Small intestine (tissue), 7 donors: ENCODE measurements around the gene NCAPD3. TPM values are rescaled to one million over a fixed set of nuclear protein-coding genes. Genes with fewer than 3 reads are reported as not detected.

Source experiments
- DNase-seq, 2 donors: peaks; one replicate each; pipeline versions ENCODE4 v3.0.0 to v3.0.0-alpha.2; 2013
- FAIRE-seq: peaks from 2 replicates; lab custom pipeline; 2012; peaks lifted over from hg19 to GRCh38; lab: Jason Lieb, UNC
- H3K27ac ChIP-seq, 3 donors: one replicate each; pipeline ENCODE4 v1.5.1; 2013; ENCODE audit warnings: low read length in 2 of 3, mild to moderate bottlenecking in 2 of 3, control low read depth in 1 of 3, inconsistent platforms in 1 of 3, low read depth in 1 of 3, moderate library complexity in 1 of 3
- H3K27me3 ChIP-seq, 3 donors: one replicate each; pipeline ENCODE4 v1.6.1; 2013; ENCODE audit warnings: low read length in 3 of 3, inconsistent platforms in 1 of 3; ENCODE audit not compliant: control insufficient read depth in 3 of 3, insufficient read depth in 3 of 3
- H3K36me3 ChIP-seq, 3 donors: one replicate each; pipeline ENCODE4 v1.6.1; 2013; ENCODE audit warnings: low read length in 3 of 3, inconsistent platforms in 1 of 3, low read depth in 1 of 3, mild to moderate bottlenecking in 1 of 3, moderate library complexity in 1 of 3; ENCODE audit not compliant: control insufficient read depth in 3 of 3, insufficient read depth in 2 of 3
- H3K4me1 ChIP-seq, 3 donors: one replicate each; pipeline ENCODE4 v1.6.1; 2013; ENCODE audit warnings: low read length in 2 of 3, inconsistent platforms in 1 of 3, low read depth in 1 of 3, mild to moderate bottlenecking in 1 of 3, moderate library complexity in 1 of 3; ENCODE audit not compliant: control insufficient read depth in 3 of 3, insufficient read depth in 2 of 3
- H3K4me3 ChIP-seq, 3 donors: one replicate each; pipeline ENCODE4 v1.5.1; 2013; ENCODE audit warnings: low read length in 3 of 3, control low read depth in 1 of 3, inconsistent platforms in 1 of 3, low read depth in 1 of 3, mild to moderate bottlenecking in 1 of 3, moderate library complexity in 1 of 3
- H3K9me3 ChIP-seq, 2 donors: one replicate each; pipeline ENCODE4 v1.6.1; 2013; ENCODE audit warnings: low read depth in 1 of 2, low read length in 1 of 2; ENCODE audit not compliant: control insufficient read depth in 2 of 2, insufficient read depth in 1 of 2
- WGBS, 3 donors: extraction: QIAGEN DNeasy Blood & Tissue Kit; methylation state at CpG; one replicate each; pipeline ENCODE4 v1.1.7; 2013; 5-methylcytosine and 5-hydroxymethylcytosine counted together
- polyA plus RNA-seq, 4 donors: library from polyadenylated mRNA; stranded (reverse) in 3 of 4; unstranded in 1 of 4; fragments of 200-250 nt in 3 of 4; fragments of 120-200 nt in 1 of 4; gene quantifications; one replicate each; pipeline versions ENCODE4 v1.2.1 to v1.2.3, GENCODE V29; 2013
- donor health status: healthy with polysubstance abuse.
- donor health status: control.
- donor health status: control.
- donor health status: Bipolar disorder and iron deficiency.
- donor health status: healthy.

Gene NCAPD3
- polyA plus RNA-seq, 4 donors = 3.4 to 19.2 (median 7.9) TPM

GRCh38 chr11:134267461-134267860, 43.7 kb upstream of the NCAPD3 start:
- H3K27me3 ChIP-seq = peaks cover 0 to 22% (median 4%) of the 10 kb centered on the region in 3 donors
- FAIRE-seq (no peak), DNase-seq (no peak)
- WGBS, 3 donors = 79 to 86% (median 82%) methylated on average over 5 of the region's 5 CpGs
- no peak overlapping the region for H3K27ac ChIP-seq
- no peaks in the 10 kb centered on the region for H3K9me3 ChIP-seq
- H3K4me3 ChIP-seq = no peak overlapping the region
- H3K36me3 ChIP-seq = peaks cover 6 to 11% (median 11%) of the 10 kb centered on the region in 3 donors
- H3K4me1 ChIP-seq = no peaks in the 10 kb centered on the region

DNA sequence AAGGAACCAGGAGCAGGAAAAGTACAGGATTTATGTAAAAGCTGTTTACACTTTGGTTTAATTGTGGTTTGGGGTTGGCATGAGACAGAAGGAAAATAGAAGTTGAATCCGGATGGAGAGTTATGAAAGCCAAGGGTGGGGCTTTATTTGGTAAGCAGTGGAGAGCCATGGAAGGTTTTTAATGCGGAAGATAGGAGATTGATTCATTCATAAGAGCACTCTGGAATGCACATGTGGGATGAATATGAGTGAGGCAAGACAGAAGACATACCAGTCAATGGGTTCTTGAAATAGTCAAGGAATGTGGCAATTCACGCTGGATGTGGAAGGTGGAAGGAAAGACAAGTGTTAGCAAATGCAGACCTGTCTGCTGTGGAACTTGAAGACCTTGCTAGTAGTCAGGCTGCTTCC, 43.1 kb upstream of the NCAPD3 start:
- H3K4me3 ChIP-seq = no peak overlapping the region
- FAIRE-seq (no peak), DNase-seq (no peak)
- peaks cover 0 to 16% (median 4%) of the 10 kb centered on the region in 3 donors for H3K27me3 ChIP-seq
- no peaks in the 10 kb centered on the region for H3K9me3 ChIP-seq
- H3K27ac ChIP-seq = no peak overlapping the region
- WGBS, 3 donors = 60 to 65% (median 61%) methylated on average over 3 of the region's 3 CpGs
- H3K4me1 ChIP-seq = no peaks in the 10 kb centered on the region
- H3K36me3 ChIP-seq = peaks cover 6 to 17% (median 16%) of the 10 kb centered on the region in 3 donors

DNA sequence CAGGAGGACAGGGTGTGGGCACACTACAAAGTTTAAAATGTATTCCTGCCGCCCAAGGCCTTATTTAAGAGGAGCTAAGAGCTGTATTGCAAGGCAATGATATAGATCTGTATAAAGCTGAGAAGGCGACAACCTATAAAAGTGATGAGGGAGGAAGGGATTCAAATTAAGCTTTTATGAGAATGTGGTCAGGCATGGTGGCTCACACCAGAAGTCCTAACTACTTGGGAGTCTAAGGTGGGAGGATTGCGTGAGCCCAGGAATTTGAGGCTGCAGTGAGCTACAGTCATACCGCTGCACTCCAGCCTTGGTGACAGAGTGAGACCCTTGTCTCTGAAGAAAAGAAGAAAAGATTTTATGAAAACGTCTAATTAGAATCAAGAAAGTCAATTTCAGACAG, 42.7 kb upstream of the NCAPD3 start:
- FAIRE-seq (no peak), DNase-seq (no peak)
- no peaks in the 10 kb centered on the region for H3K4me1 ChIP-seq
- H3K27ac ChIP-seq = no peak overlapping the region
- WGBS, 3 donors = 88 to 89% (median 88%) methylated on average over 5 of the region's 5 CpGs
- peaks cover 8 to 21% (median 16%) of the 10 kb centered on the region in 3 donors for H3K36me3 ChIP-seq
- peaks cover 0 to 12% (median under 1%) of the 10 kb centered on the region in 3 donors for H3K27me3 ChIP-seq
- H3K9me3 ChIP-seq = no peaks in the 10 kb centered on the region
- H3K4me3 ChIP-seq = no peak overlapping the region

- Histone ChIP-seq H3K27me3 (peaks cover 0 to 2% (median 0%) of the 10 kb centered on the region in 3 donors), H3K4me3 (no peak overlapping the region), H3K27ac (no peak overlapping the region), H3K4me1 (no peaks in the 10 kb centered on the region), H3K9me3 (no peaks in the 10 kb centered on the region), H3K36me3 (peaks cover 10 to 28% (median 16%) of the 10 kb centered on the region in 3 donors)
- FAIRE-seq (no peak), DNase-seq (no peak)
- 88 to 92% (median 91%) methylated on average over 7 of the region's 7 CpGs for WGBS, 3 donors
Observed at GRCh38 chr11:134264966-134265764, 41.4 kb upstream of the NCAPD3 start.

- FAIRE-seq (no peak), DNase-seq (peak; percentile 15 to 25)
- 90 to 95% (median 90%) methylated on average over 14 of the region's 14 CpGs for WGBS, 3 donors
- Histone ChIP-seq H3K27ac (no peak overlapping the region), H3K27me3 (no peaks in the 10 kb centered on the region), H3K9me3 (no peaks in the 10 kb centered on the region), H3K4me1 (no peaks in the 10 kb centered on the region), H3K36me3 (peaks cover 16 to 39% (median 16%) of the 10 kb centered on the region in 3 donors), H3K4me3 (no peak overlapping the region)
Observed at GRCh38 chr11:134261626-134262488, 38.1 kb upstream of the NCAPD3 start.

- Histone ChIP-seq H3K4me3 (no peak overlapping the region), H3K4me1 (no peaks in the 10 kb centered on the region), H3K36me3 (peaks cover 16 to 40% (median 16%) of the 10 kb centered on the region in 3 donors), H3K9me3 (no peaks in the 10 kb centered on the region), H3K27me3 (no peaks in the 10 kb centered on the region), H3K27ac (no peak overlapping the region)
- no peak for FAIRE-seq
- WGBS, 3 donors = 92 to 94% (median 93%) methylated on average over 16 of the region's 16 CpGs
- no peak for DNase-seq
Observed at GRCh38 chr11:134260983-134261382, 37.2 kb upstream of the NCAPD3 start.

DNA sequence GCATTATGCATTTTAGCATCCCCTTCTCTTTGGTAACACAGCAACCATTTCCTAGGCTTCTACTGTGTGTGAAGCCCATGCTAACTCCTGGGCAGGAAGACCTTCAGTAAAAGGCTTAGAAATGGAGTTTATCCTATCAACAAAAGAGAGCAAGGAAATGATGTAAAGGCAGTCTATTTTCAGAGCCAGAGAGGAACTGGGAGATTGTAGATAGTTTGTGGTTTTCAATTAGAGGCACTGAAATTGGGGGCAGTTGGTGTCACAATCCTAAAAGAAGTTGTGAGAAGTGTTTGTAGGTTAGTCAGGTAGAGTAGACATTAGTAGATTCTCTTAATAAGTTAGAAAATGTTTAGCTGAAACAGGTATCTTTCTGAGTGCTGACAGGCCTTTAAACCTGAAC, 36.7 kb upstream of the NCAPD3 start:
- no peaks in the 10 kb centered on the region for H3K27me3 ChIP-seq
- no peaks in the 10 kb centered on the region for H3K4me1 ChIP-seq
- FAIRE-seq (no peak), DNase-seq (no peak)
- no peaks in the 10 kb centered on the region for H3K9me3 ChIP-seq
- peaks cover 16 to 40% (median 16%) of the 10 kb centered on the region in 3 donors for H3K36me3 ChIP-seq
- no peak overlapping the region for H3K27ac ChIP-seq
- no peak overlapping the region for H3K4me3 ChIP-seq

- DNase-seq = no peak
- peaks cover 0 to 5% (median 0%) of the 10 kb centered on the region in 3 donors for H3K4me1 ChIP-seq
- no peak overlapping the region for H3K27ac ChIP-seq
- H3K4me3 ChIP-seq = no peak overlapping the region
- no peaks in the 10 kb centered on the region for H3K9me3 ChIP-seq
- FAIRE-seq = no peak
- peaks cover 15 to 38% (median 16%) of the 10 kb centered on the region in 3 donors for H3K36me3 ChIP-seq
- 89 to 99% (median 90%) methylated on average over 4 of the region's 4 CpGs for WGBS, 3 donors
- no peaks in the 10 kb centered on the region for H3K27me3 ChIP-seq
Observed at GRCh38 chr11:134258577-134258976, 34.8 kb upstream of the NCAPD3 start.
